IPS-18a (cell line): ENCODE results near the gene CHST2.

Experiments used
- H3K27ac ChIP-seq: one replicate; pipeline ENCODE4 v1.5.1; 2013; ENCODE audit warnings: low read length
- H3K27me3 ChIP-seq: one replicate; pipeline ENCODE4 v1.6.1; 2013; ENCODE audit warnings: mild to moderate bottlenecking, low read length; ENCODE audit not compliant: control insufficient read depth, insufficient read depth
- H3K36me3 ChIP-seq: one replicate; pipeline ENCODE4 v1.6.1; 2013; ENCODE audit warnings: low read depth, low read length; ENCODE audit not compliant: control insufficient read depth
- H3K4me1 ChIP-seq: one replicate; pipeline ENCODE4 v1.6.1; 2013; ENCODE audit warnings: low read depth, low read length; ENCODE audit not compliant: control insufficient read depth
- H3K4me3 ChIP-seq: one replicate; pipeline ENCODE4 v1.5.1; 2013; ENCODE audit warnings: low read length
- H3K9ac ChIP-seq: one replicate; pipeline ENCODE4 v1.6.1; 2013; ENCODE audit warnings: mild to moderate bottlenecking, low read length, moderate library complexity
- H3K9me3 ChIP-seq: one replicate; pipeline ENCODE4 v1.6.1; 2013; ENCODE audit warnings: low read depth, low read length; ENCODE audit not compliant: control insufficient read depth

Gene CHST2

GRCh38 chr3:143083781-143084180 lies 35.8 kb upstream of the CHST2 start:
- no peak overlapping the region for H3K9ac ChIP-seq
- no peaks in the 10 kb centered on the region for H3K36me3 ChIP-seq
- H3K4me3 ChIP-seq: no peak overlapping the region
- H3K27ac ChIP-seq: no peak overlapping the region
- no peaks in the 10 kb centered on the region for H3K4me1 ChIP-seq
- H3K27me3 ChIP-seq: no peaks in the 10 kb centered on the region
- no peaks in the 10 kb centered on the region for H3K9me3 ChIP-seq

DNA sequence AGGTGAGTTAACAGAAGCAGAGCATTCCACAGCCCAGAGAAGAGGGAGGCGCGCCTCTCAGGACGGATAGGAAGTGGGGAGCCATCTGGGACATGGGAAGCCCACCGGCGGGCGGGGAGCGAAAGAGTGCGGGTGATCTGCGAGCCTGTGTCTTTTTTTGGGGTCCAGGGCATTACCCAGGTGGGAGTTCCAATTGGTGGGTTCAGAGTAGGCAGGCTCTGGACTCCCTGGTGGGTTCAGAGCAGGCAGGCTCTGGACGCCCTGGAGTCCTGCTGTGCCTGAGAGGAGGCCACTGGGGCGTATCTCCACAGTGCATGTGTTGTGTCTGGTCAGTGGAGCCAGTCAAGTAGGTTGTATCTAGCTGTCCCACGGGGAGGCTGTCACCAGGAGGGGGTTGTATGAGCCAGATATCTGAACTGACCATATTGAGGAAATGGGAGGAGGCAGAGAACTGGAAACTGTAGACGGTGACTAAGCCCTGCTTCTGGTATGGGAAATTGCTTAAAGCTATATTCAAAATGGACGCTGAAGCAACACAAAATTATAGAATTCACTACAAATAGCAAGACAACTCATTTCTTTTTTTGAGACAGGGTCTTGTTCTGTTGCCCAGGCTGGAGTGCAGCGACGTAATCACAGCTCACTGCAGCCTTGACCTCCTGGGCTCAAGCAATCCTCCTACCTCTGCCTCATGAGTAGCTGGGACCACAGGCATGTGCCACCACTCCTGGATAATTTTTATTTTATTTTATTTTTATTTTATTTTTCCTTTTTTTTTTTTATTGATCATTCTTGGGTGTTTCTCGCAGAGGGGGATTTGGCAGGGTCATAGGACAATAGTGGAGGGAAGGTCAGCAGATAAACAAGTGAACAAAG lies 34.5 kb upstream of the CHST2 start:
- Histone ChIP-seq H3K36me3 (no peaks in the 10 kb centered on the region), H3K9ac (no peak overlapping the region), H3K27me3 (no peaks in the 10 kb centered on the region), H3K4me1 (no peaks in the 10 kb centered on the region), H3K9me3 (no peaks in the 10 kb centered on the region), H3K27ac (no peak overlapping the region), H3K4me3 (no peak overlapping the region)

GRCh38 chr3:143088835-143089234 lies 30.7 kb upstream of the CHST2 start:
- H3K36me3 ChIP-seq: no peaks in the 10 kb centered on the region
- no peaks in the 10 kb centered on the region for H3K9me3 ChIP-seq
- no peak overlapping the region for H3K9ac ChIP-seq
- H3K27me3 ChIP-seq: no peaks in the 10 kb centered on the region
- H3K4me1 ChIP-seq: no peaks in the 10 kb centered on the region
- no peak overlapping the region for H3K4me3 ChIP-seq
- no peak overlapping the region for H3K27ac ChIP-seq

GRCh38 chr3:143089965-143090364 lies 29.6 kb upstream of the CHST2 start:
- H3K36me3 ChIP-seq: no peaks in the 10 kb centered on the region
- H3K4me1 ChIP-seq: no peaks in the 10 kb centered on the region
- no peak overlapping the region for H3K4me3 ChIP-seq
- no peaks in the 10 kb centered on the region for H3K9me3 ChIP-seq
- no peaks in the 10 kb centered on the region for H3K27me3 ChIP-seq
- no peak overlapping the region for H3K27ac ChIP-seq
- H3K9ac ChIP-seq: no peak overlapping the region

GRCh38 chr3:143090486-143090885 lies 29.1 kb upstream of the CHST2 start:
- no peaks in the 10 kb centered on the region for H3K27me3 ChIP-seq
- H3K27ac ChIP-seq: no peak overlapping the region
- H3K4me1 ChIP-seq: no peaks in the 10 kb centered on the region
- H3K36me3 ChIP-seq: no peaks in the 10 kb centered on the region
- H3K9me3 ChIP-seq: no peaks in the 10 kb centered on the region
- no peak overlapping the region for H3K4me3 ChIP-seq
- H3K9ac ChIP-seq: no peak overlapping the region

GRCh38 chr3:143090976-143091837 lies 28.4 kb upstream of the CHST2 start:
- Histone ChIP-seq H3K27ac (no peak overlapping the region), H3K4me1 (no peaks in the 10 kb centered on the region), H3K9me3 (no peaks in the 10 kb centered on the region)

GRCh38 chr3:143092191-143092590 lies 27.4 kb upstream of the CHST2 start:
- Histone ChIP-seq H3K9ac (no peak overlapping the region), H3K4me3 (no peak overlapping the region), H3K27me3 (no peaks in the 10 kb centered on the region), H3K4me1 (no peaks in the 10 kb centered on the region), H3K9me3 (no peaks in the 10 kb centered on the region), H3K27ac (no peak overlapping the region), H3K36me3 (no peaks in the 10 kb centered on the region)

More at GRCh38 chr3:143090976-143091837, 28.4 kb upstream of the CHST2 start:
- no peaks in the 10 kb centered on the region for H3K36me3 ChIP-seq
- no peak overlapping the region for H3K4me3 ChIP-seq
- H3K27me3 ChIP-seq: no peaks in the 10 kb centered on the region
- H3K9ac ChIP-seq: no peak overlapping the region

DNA sequence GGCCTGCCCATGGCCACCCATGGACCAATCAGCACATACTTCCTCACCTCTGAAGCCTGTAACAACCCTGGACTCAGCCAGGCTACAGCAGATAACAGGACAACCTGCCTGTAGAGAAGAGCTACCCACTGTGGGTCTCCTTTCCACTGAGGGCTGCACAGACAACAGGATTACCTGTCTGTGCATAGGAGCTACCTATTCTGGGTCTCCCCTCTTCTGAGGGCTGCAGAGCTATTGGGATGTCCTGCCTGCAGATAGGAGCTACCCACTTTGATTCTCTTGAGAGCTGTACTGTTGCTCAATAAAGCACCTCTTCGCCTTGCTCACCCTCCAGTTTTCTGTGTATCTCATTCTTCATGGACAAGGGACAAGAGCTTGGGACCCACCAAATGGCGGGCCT lies 23.8 kb upstream of the CHST2 start:
- Histone ChIP-seq H3K9ac (no peak overlapping the region), H3K4me1 (no peaks in the 10 kb centered on the region), H3K9me3 (no peaks in the 10 kb centered on the region), H3K27ac (no peak overlapping the region), H3K27me3 (no peaks in the 10 kb centered on the region), H3K36me3 (no peaks in the 10 kb centered on the region), H3K4me3 (no peak overlapping the region)

DNA sequence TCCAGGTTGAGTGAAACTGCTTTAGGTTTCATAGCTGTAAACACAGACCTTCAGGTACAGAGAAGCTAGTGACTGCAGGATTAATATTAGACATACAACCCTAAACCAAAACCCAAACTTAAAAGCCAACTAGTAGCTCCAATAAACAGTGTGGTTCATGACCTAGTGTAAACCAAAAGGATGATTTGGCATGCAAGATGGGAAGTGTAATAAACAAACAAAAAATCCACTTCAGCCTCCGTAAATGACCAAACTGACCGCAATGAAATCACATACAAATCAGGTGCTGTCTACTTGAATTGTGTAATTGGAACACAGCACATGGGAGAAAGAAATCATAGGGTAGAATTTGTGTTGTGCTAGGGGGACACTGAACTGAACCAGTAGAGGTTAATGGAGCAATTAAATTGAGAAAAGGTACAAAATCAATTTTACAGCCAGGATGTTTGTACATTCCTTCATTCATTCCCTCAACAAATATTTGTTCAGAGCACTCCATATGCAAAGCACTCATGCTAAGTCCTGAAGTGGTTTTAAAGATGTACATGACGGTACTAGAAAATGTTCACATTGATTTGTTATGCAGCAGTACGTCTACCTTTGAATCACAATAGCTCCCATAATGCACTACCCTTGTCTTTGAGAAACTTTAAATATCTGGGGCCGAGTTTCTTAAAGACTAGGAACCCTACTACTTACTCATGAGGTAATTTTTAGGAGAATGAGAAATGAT lies 21.4 kb upstream of the CHST2 start:
- no peak overlapping the region for H3K9ac ChIP-seq
- no peaks in the 10 kb centered on the region for H3K27me3 ChIP-seq
- no peak overlapping the region for H3K4me3 ChIP-seq
- H3K36me3 ChIP-seq: no peaks in the 10 kb centered on the region
- H3K27ac ChIP-seq: no peak overlapping the region
- no peaks in the 10 kb centered on the region for H3K9me3 ChIP-seq
- no peaks in the 10 kb centered on the region for H3K4me1 ChIP-seq

DNA sequence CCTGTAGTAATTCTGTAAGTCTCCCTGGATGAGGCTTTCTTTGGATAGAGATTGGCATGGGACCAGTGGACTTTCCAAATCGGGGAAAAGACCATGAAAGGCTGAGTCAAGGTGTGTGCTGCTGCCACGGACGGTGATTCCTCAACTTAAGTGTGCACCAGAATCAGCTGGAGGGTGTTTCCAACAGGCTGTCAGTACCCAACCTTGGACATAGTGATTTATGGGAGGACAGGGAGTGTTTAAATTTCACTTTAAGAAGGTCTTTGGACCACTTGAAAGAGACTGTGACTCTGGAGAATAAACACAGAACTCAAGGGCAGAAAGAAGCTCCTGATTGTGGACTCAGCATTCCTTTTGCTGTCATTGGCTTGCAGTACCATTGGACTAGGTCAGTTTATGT lies 20.4 kb upstream of the CHST2 start:
- no peaks in the 10 kb centered on the region for H3K27me3 ChIP-seq
- no peak overlapping the region for H3K9ac ChIP-seq
- no peak overlapping the region for H3K4me3 ChIP-seq
- H3K4me1 ChIP-seq: no peaks in the 10 kb centered on the region
- H3K36me3 ChIP-seq: no peaks in the 10 kb centered on the region
- peaks cover under 1% of the 10 kb centered on the region for H3K9me3 ChIP-seq
- H3K27ac ChIP-seq: no peak overlapping the region

DNA sequence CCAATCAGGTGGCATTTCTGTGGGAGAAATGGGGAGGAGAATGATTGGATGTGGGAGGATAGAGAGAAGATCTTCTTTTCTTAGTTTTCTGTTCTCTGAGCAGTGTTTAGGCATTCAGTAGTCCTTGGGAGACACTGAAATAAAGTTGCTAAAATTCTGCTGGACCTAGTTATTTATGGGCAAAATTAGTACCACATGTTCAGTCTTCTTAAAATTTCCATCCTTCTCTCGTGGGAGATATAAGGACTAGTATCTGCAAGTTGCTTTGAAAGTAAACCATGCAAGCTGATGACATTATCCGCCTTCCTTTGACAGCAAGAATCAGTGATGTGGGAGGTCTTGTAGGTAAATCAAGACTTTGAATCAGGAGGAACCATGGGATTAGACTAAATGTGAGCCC lies 19.9 kb upstream of the CHST2 start:
- H3K9ac ChIP-seq: no peak overlapping the region
- no peaks in the 10 kb centered on the region for H3K4me1 ChIP-seq
- no peak overlapping the region for H3K27ac ChIP-seq
- no peaks in the 10 kb centered on the region for H3K27me3 ChIP-seq
- no peaks in the 10 kb centered on the region for H3K36me3 ChIP-seq
- H3K9me3 ChIP-seq: peaks cover 5% of the 10 kb centered on the region
- no peak overlapping the region for H3K4me3 ChIP-seq
